A549 (cell line): ENCODE measurements around the gene SLC27A1.

ENCODE experiments used
- BHLHE40 ChIP-seq: IDR thresholded peaks from 2 replicates; pipeline ENCODE4 v1.6.1; 2012; ENCODE audit warnings: low read depth, low read length, inconsistent platforms
- CEBPB ChIP-seq, 2 experiments: fragments of >200 bp in 1 of 2; sonication (Bioruptor Twin) in 1 of 2; formaldehyde crosslinking in 1 of 2; IDR thresholded peaks; 2 replicates each; pipeline ENCODE4 v1.6.1; 2012 to 2016
- HDAC2 ChIP-seq: fragments of 200-600 bp; sonication (generic); IDR thresholded peaks from 2 replicates; pipeline ENCODE4 v1.6.1; 2016
- KDM1A ChIP-seq: fragments of 200-600 bp; sonication (generic); IDR thresholded peaks from 2 replicates; pipeline ENCODE4 v1.6.1; 2016; ENCODE audit warnings: low read depth, mild to moderate bottlenecking
- MYC ChIP-seq: IDR thresholded peaks from 2 replicates; pipeline ENCODE4 v1.6.1; 2012; ENCODE audit warnings: mild to moderate bottlenecking, inconsistent platforms, low read length, improper control_type of control experiment, borderline replicate concordance
- NR3C1 ChIP-seq: fragments of >200 bp; sonication (Bioruptor Twin); formaldehyde crosslinking; IDR thresholded peaks from 3 replicates; pipeline ENCODE4 v1.6.1; 2017
- POLR2A ChIP-seq: IDR thresholded peaks from 2 replicates; pipeline ENCODE4 v1.6.1; 2012; ENCODE audit warnings: mild to moderate bottlenecking, low read length
- RAD21 ChIP-seq, 2 experiments: fragments of >200 bp in 1 of 2; sonication (Bioruptor Twin) in 1 of 2; formaldehyde crosslinking in 1 of 2; IDR thresholded peaks in 1 of 2; conservative IDR thresholded peaks in 1 of 2; 2 replicates in 1 of 2; 3 replicates in 1 of 2; pipeline ENCODE4 v1.6.1; 2012 to 2018; ENCODE audit warnings: inconsistent platforms in 1 of 2
- TF ChIP-seq, protein P1 (sequence below): fragments of >200 bp; sonication (Bioruptor Twin); formaldehyde crosslinking; IDR thresholded peaks from 2 replicates; pipeline ENCODE4 v1.6.1; 2016
- TF ChIP-seq, protein P2 (sequence below): fragments of >200 bp; sonication (Bioruptor Twin); formaldehyde crosslinking; IDR thresholded peaks from 3 replicates; pipeline ENCODE4 v1.5.1; 2016
- TF ChIP-seq, protein P3 (sequence below): fragments of 450-650 bp; IDR thresholded peaks from 2 replicates; pipeline ENCODE4 v1.6.1; 2014; ENCODE audit warnings: antibody characterized with exemption
- TF ChIP-seq, protein P4 (sequence below): IDR thresholded peaks from 2 replicates; pipeline ENCODE4 v1.6.1; 2012

DNA sequence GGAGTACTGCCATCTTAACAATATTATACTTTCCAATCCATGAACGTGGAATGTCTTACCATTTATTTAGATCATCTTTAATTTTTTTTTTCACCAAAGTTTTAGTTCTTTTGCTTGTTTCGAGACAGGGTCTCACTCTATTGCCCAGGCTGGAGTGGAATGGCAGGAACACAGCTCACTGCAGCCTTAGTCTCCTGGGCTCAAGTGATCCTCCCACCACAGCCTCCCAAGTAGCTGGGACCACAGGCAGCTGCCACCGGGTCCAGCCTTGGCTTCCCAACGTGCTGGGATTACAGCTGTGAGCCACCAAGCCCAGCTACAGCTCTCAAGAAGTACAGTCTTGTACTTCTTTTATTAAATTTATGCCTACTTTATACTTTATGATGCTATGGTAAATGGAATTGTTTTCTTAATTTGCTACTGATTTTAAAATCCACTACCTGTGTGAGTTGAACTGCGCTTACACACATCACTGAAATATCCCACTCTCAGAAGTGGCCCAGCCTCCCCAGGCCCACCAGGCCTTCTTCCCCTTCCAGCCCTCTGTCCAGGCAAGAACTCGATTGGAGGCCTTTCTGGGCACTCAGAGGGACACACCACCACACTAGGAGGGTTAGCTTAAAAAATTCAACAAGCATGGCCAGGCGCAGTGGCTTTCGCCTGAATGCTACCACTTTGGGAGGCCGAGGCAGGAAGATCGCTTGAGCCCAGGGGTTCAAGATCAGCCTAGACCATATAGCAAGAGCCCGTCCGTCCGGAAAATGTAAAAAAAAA lies 40.1 kb downstream of the SLC27A1 start:
- TF ChIP-seq KDM1A (no peak), MYC (no peak), RAD21 (conservative IDR thresholded peaks at IDR 0.05 in 1 of 2, IDR thresholded peaks at IDR 0.05 in 1 of 2) (no peak), CEBPB (IDR thresholded peaks at IDR 0.05) (no peak), HDAC2 (no peak), POLR2A (no peak), NR3C1 (no peak), BHLHE40 (no peak)
- TF ChIP-seq, protein P1, sequence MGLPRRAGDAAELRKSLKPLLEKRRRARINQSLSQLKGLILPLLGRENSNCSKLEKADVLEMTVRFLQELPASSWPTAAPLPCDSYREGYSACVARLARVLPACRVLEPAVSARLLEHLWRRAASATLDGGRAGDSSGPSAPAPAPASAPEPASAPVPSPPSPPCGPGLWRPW = no peak
- TF ChIP-seq, protein P2, sequence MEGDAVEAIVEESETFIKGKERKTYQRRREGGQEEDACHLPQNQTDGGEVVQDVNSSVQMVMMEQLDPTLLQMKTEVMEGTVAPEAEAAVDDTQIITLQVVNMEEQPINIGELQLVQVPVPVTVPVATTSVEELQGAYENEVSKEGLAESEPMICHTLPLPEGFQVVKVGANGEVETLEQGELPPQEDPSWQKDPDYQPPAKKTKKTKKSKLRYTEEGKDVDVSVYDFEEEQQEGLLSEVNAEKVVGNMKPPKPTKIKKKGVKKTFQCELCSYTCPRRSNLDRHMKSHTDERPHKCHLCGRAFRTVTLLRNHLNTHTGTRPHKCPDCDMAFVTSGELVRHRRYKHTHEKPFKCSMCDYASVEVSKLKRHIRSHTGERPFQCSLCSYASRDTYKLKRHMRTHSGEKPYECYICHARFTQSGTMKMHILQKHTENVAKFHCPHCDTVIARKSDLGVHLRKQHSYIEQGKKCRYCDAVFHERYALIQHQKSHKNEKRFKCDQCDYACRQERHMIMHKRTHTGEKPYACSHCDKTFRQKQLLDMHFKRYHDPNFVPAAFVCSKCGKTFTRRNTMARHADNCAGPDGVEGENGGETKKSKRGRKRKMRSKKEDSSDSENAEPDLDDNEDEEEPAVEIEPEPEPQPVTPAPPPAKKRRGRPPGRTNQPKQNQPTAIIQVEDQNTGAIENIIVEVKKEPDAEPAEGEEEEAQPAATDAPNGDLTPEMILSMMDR = no peak
- TF ChIP-seq, protein P3, sequence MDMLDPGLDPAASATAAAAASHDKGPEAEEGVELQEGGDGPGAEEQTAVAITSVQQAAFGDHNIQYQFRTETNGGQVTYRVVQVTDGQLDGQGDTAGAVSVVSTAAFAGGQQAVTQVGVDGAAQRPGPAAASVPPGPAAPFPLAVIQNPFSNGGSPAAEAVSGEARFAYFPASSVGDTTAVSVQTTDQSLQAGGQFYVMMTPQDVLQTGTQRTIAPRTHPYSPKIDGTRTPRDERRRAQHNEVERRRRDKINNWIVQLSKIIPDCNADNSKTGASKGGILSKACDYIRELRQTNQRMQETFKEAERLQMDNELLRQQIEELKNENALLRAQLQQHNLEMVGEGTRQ = no peak
- TF ChIP-seq, protein P4, sequence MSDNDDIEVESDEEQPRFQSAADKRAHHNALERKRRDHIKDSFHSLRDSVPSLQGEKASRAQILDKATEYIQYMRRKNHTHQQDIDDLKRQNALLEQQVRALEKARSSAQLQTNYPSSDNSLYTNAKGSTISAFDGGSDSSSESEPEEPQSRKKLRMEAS = no peak
